Stomach (tissue), 9 donors: ENCODE data around the gene DTX3. TPM values are rescaled to one million over a fixed set of nuclear protein-coding genes. Genes with fewer than 3 reads are reported as not detected.

ENCODE experiments used
- DNase-seq, 2 donors: peaks; one replicate each; pipeline versions ENCODE4 v3.0.0 to v3.0.0-alpha.2; 2013 to 2019
- H3K27ac ChIP-seq, 5 donors: fragments of 200-600 bp in 4 of 5; sonication (generic) in 4 of 5; one replicate each; pipeline ENCODE4 v1.5.1; 2013 to 2019; ENCODE audit warnings: mild to moderate bottlenecking in 1 of 5, moderate library complexity in 1 of 5
- H3K27me3 ChIP-seq, 3 donors: fragments of 200-600 bp; sonication (generic); one replicate each; pipeline ENCODE4 v1.5.1; 2017 to 2019; ENCODE audit warnings: mixed run types in 1 of 3
- H3K36me3 ChIP-seq, 4 donors: fragments of 200-600 bp; sonication (generic); 1 replicate in 3 of 4; 2 replicates in 1 of 4; pipeline ENCODE4 v1.5.1; 2016 to 2019
- H3K4me1 ChIP-seq, 4 donors: fragments of 200-600 bp; sonication (generic); one replicate each; pipeline ENCODE4 v1.5.1; 2016 to 2019
- H3K4me3 ChIP-seq, 4 donors: fragments of 200-600 bp; sonication (generic) in 3 of 4; one replicate each; pipeline ENCODE4 v1.5.1; 2016 to 2019; ENCODE audit warnings: mild to moderate bottlenecking in 1 of 4
- H3K9me3 ChIP-seq, 4 donors: fragments of 200-600 bp; sonication (generic); one replicate each; pipeline ENCODE4 v1.5.1; 2016 to 2019
- CTCF ChIP-seq, 7 experiments: fragments of 450-650 bp in 4 of 7; fragments of 200-600 bp in 3 of 7; sonication (generic) in 3 of 7; IDR thresholded peaks; one replicate each; pipeline ENCODE4 v1.5.1; 2016 to 2019; ENCODE audit warnings: antibody characterized with exemption in 7 of 7, control low read depth in 2 of 7, mild to moderate bottlenecking in 1 of 7
- EP300 ChIP-seq: sonication (generic); formaldehyde crosslinking; IDR thresholded peaks from one replicate; pipeline ENCODE4 v1.6.1; 2017; ENCODE audit warnings: antibody characterized with exemption
- POLR2A ChIP-seq, 4 donors: fragments of 450-650 bp; IDR thresholded peaks; one replicate each; pipeline ENCODE4 v1.6.1; 2016; ENCODE audit warnings: antibody characterized with exemption in 4 of 4, control low read depth in 2 of 4, mild to moderate bottlenecking in 1 of 4, moderate library complexity in 1 of 4
- POLR2AphosphoS5 ChIP-seq, 3 donors: sonication (generic); formaldehyde crosslinking; IDR thresholded peaks; one replicate each; pipeline ENCODE4 v1.6.1; 2016; ENCODE audit warnings: antibody characterized with exemption in 3 of 3
- WGBS, 5 donors: extraction: QIAGEN DNeasy Blood & Tissue Kit in 3 of 5; methylation state at CpG; one replicate each; pipeline versions ENCODE4 v1.1.5 to v1.1.7; 2013 to 2018; 5-methylcytosine and 5-hydroxymethylcytosine counted together
- intact Hi-C: fragments of 100-400 bp; cut with DNase I; formaldehyde crosslinking; loops from one replicate; pipeline ENCODE4 v1.15.1; 2023; ENCODE audit warnings: low total_unique reads
- polyA plus RNA-seq, 3 donors: library from polyadenylated mRNA; stranded (reverse); fragments of 200-250 nt; gene quantifications; one replicate each; pipeline ENCODE4 v1.2.3, GENCODE V29; 2013
- total RNA-seq, 5 donors: library from RNA; depleted of rRNA; stranded (reverse); fragments of >200 nt; gene quantifications; one replicate each; pipeline versions ENCODE4 v1.1.0 to v1.2.3, GENCODE V29; 2014 to 2016
- donor health status: healthy with polysubstance abuse.
- donor health status: Bipolar disorder and iron deficiency.
- donor health status: healthy.

The DTX3 gene
- total and polyA plus RNA-seq, 8 donors = 5.2 to 49.6 (median 15.9) TPM

- no peaks in the 10 kb centered on the region for H3K9me3 ChIP-seq
- intact Hi-C loops = no loop called here
These were observed 20.8 kb downstream of the DTX3 start for GRCh38 chr12:57625261-57626032.

GRCh38 chr12:57626111-57626920 is 21.7 kb downstream of the DTX3 start:
- intact Hi-C loops = no loop called here
- H3K9me3 ChIP-seq = no peaks in the 10 kb centered on the region
- TF ChIP-seq CTCF (IDR thresholded peaks at IDR 0.05) = no peak
- no peak for TF ChIP-seq EP300
- H3K27ac ChIP-seq = no peak overlapping the region
- H3K4me1 ChIP-seq = peaks cover 7 to 21% (median 16%) of the 10 kb centered on the region in 4 donors
- DNase-seq = no peak
- H3K36me3 ChIP-seq = peaks cover 0 to 18% (median 3%) of the 10 kb centered on the region in 4 donors
- peaks cover 0 to 98% (median 79%) of the 10 kb centered on the region in 3 donors for H3K27me3 ChIP-seq
- 23 to 49% (median 31%) methylated on average over 5 to 13 of the region's 13 CpGs for WGBS, 5 donors
- H3K4me3 ChIP-seq = no peak overlapping the region

More at GRCh38 chr12:57625261-57626032, 20.8 kb downstream of the DTX3 start:
- no peak for DNase-seq
- Histone ChIP-seq H3K27me3 (peaks cover 3 to 98% (median 80%) of the 10 kb centered on the region in 3 donors), H3K4me3 (no peak overlapping the region), H3K27ac (no peak overlapping the region), H3K36me3 (peaks cover 0 to 18% (median 3%) of the 10 kb centered on the region in 4 donors), H3K4me1 (peaks cover 15 to 30% (median 25%) of the 10 kb centered on the region in 4 donors)
- WGBS, 5 donors = 64 to 75% (median 69%) methylated on average over 12 of the region's 12 CpGs
- TF ChIP-seq POLR2AphosphoS5 (IDR thresholded peaks at IDR 0.05) (no peak), POLR2A (IDR thresholded peaks at IDR 0.05) (no peak), CTCF (IDR thresholded peaks at IDR 0.05) (no peak), EP300 (no peak)

GRCh38 chr12:57626921-57627445 is 22.4 kb downstream of the DTX3 start:
- no peaks in the 10 kb centered on the region for H3K9me3 ChIP-seq
- no peak for TF ChIP-seq POLR2AphosphoS5 (IDR thresholded peaks at IDR 0.05)
- no peak for TF ChIP-seq POLR2A (IDR thresholded peaks at IDR 0.05)
- TF ChIP-seq CTCF (IDR thresholded peaks at IDR 0.05) = no peak
- TF ChIP-seq EP300 = no peak
- H3K27me3 ChIP-seq = peaks cover 0 to 98% (median 79%) of the 10 kb centered on the region in 3 donors
- peaks cover 4 to 19% (median 15%) of the 10 kb centered on the region in 4 donors for H3K4me1 ChIP-seq
- H3K4me3 ChIP-seq = no peak overlapping the region
- WGBS, 5 donors = 18 to 31% (median 26%) methylated on average over 9 of the region's 9 CpGs
- intact Hi-C loops = no loop called here
- DNase-seq = no peak
- peaks cover 0 to 18% (median 3%) of the 10 kb centered on the region in 4 donors for H3K36me3 ChIP-seq
- no peak overlapping the region for H3K27ac ChIP-seq
